Gastroesophageal sphincter (tissue), 3 donors: Measurements from ENCODE around the gene FYCO1.

Experiments
- CTCF ChIP-seq, 4 experiments: fragments of 200-600 bp in 2 of 4; fragments of 450-650 bp in 2 of 4; sonication (generic) in 1 of 4; IDR thresholded peaks; one replicate each; pipeline ENCODE4 v1.5.1; 2017 to 2019; ENCODE audit warnings: antibody characterized with exemption in 4 of 4, mild to moderate bottlenecking in 2 of 4, moderate library complexity in 2 of 4
- EP300 ChIP-seq: sonication (generic); formaldehyde crosslinking; IDR thresholded peaks from one replicate; pipeline ENCODE4 v1.6.1; 2017; ENCODE audit warnings: antibody characterized with exemption, mild to moderate bottlenecking
- POLR2A ChIP-seq, 2 donors: fragments of 450-650 bp; IDR thresholded peaks; one replicate each; pipeline ENCODE4 v1.6.1; 2017; ENCODE audit warnings: antibody characterized with exemption in 2 of 2, mild to moderate bottlenecking in 2 of 2, moderate library complexity in 1 of 2
- POLR2AphosphoS5 ChIP-seq: sonication (generic); formaldehyde crosslinking; IDR thresholded peaks from one replicate; pipeline ENCODE4 v1.6.1; 2017; ENCODE audit warnings: antibody characterized with exemption

GRCh38 chr3:45997942-45998341, 2.3 kb upstream of the FYCO1 start:
- TF ChIP-seq CTCF (IDR thresholded peaks at IDR 0.05) (no peak), POLR2AphosphoS5 (no peak), POLR2A (IDR thresholded peaks at IDR 0.05) (no peak), EP300 (no peak)
